GM23338 (cell line): ENCODE data around the gene NYAP2.

Experiments used
- CREB1 ChIP-seq: fragments of 250-450 bp; sonication (Bioruptor Pico); IDR thresholded peaks from 2 replicates; pipeline ENCODE4 v1.5.0; 2020; ENCODE audit warnings: low read depth, mild to moderate bottlenecking, moderate library complexity
- EZH2 ChIP-seq: fragments of 200-600 bp; sonication (generic); IDR thresholded peaks from one replicate; pipeline ENCODE4 v1.8.0; 2017; ENCODE audit warnings: antibody characterized with exemption, mild to moderate bottlenecking, low read depth; ENCODE audit not compliant: unreplicated experiment
- EZH2phosphoT487 ChIP-seq: fragments of 200-600 bp; sonication (generic); IDR thresholded peaks from one replicate; pipeline ENCODE4 v1.8.1; 2018; ENCODE audit warnings: antibody characterized with exemption; ENCODE audit not compliant: unreplicated experiment
- JUNB ChIP-seq: IDR thresholded peaks from one replicate; pipeline ENCODE4 v1.6.1; 2016; ENCODE audit warnings: antibody characterized with exemption; ENCODE audit not compliant: unreplicated experiment
- NANOG ChIP-seq: IDR thresholded peaks from 2 replicates; pipeline ENCODE4 v1.6.1; 2016; ENCODE audit warnings: antibody characterized with exemption, borderline replicate concordance
- POLR2AphosphoS5 ChIP-seq: IDR thresholded peaks from 2 replicates; pipeline ENCODE4 v1.6.1; 2016; ENCODE audit warnings: antibody characterized with exemption, low read depth
- STAT1 ChIP-seq: IDR thresholded peaks from one replicate; pipeline ENCODE4 v1.6.1; 2016; ENCODE audit warnings: antibody characterized with exemption; ENCODE audit not compliant: unreplicated experiment
- ZNF114 ChIP-seq: fragments of 250-450 bp; sonication (Bioruptor Pico); IDR thresholded peaks from 2 replicates; pipeline ENCODE4 v1.5.0; 2020; ENCODE audit warnings: mild to moderate bottlenecking, moderate library complexity
- ZNF331 ChIP-seq: fragments of 250-450 bp; sonication (Bioruptor Pico); IDR thresholded peaks from 2 replicates; pipeline ENCODE4 v1.5.0; 2020; ENCODE audit warnings: low read depth, mild to moderate bottlenecking, moderate library complexity
- TF ChIP-seq, protein P1 (sequence below), 2 experiments: fragments of 200-600 bp in 1 of 2; sonication (generic) in 1 of 2; conservative IDR thresholded peaks; 2 replicates each; pipeline versions ENCODE4 v1.5.1 to v1.6.1; 2016 to 2017; ENCODE audit warnings: antibody characterized with exemption in 2 of 2, low read depth in 2 of 2, mild to moderate bottlenecking in 2 of 2, moderate library complexity in 1 of 2
- TF ChIP-seq, protein P2 (sequence below): IDR thresholded peaks from one replicate; pipeline ENCODE4 v1.6.1; 2018; ENCODE audit warnings: antibody characterized with exemption; ENCODE audit not compliant: unreplicated experiment

- TF ChIP-seq EZH2 (no peak), POLR2AphosphoS5 (no peak), STAT1 (no peak), EZH2phosphoT487 (no peak), CREB1 (CRISPR knock-in tag) (no peak), ZNF114 (CRISPR knock-in tag) (no peak), JUNB (no peak), NANOG (no peak), ZNF331 (CRISPR knock-in tag) (no peak)
- TF ChIP-seq, protein P1, sequence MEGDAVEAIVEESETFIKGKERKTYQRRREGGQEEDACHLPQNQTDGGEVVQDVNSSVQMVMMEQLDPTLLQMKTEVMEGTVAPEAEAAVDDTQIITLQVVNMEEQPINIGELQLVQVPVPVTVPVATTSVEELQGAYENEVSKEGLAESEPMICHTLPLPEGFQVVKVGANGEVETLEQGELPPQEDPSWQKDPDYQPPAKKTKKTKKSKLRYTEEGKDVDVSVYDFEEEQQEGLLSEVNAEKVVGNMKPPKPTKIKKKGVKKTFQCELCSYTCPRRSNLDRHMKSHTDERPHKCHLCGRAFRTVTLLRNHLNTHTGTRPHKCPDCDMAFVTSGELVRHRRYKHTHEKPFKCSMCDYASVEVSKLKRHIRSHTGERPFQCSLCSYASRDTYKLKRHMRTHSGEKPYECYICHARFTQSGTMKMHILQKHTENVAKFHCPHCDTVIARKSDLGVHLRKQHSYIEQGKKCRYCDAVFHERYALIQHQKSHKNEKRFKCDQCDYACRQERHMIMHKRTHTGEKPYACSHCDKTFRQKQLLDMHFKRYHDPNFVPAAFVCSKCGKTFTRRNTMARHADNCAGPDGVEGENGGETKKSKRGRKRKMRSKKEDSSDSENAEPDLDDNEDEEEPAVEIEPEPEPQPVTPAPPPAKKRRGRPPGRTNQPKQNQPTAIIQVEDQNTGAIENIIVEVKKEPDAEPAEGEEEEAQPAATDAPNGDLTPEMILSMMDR (conservative IDR thresholded peaks at IDR 0.05; ENCODE audit: low read depth in 2 of 2), result peak; percentile 45 to 56
- TF ChIP-seq, protein P2, sequence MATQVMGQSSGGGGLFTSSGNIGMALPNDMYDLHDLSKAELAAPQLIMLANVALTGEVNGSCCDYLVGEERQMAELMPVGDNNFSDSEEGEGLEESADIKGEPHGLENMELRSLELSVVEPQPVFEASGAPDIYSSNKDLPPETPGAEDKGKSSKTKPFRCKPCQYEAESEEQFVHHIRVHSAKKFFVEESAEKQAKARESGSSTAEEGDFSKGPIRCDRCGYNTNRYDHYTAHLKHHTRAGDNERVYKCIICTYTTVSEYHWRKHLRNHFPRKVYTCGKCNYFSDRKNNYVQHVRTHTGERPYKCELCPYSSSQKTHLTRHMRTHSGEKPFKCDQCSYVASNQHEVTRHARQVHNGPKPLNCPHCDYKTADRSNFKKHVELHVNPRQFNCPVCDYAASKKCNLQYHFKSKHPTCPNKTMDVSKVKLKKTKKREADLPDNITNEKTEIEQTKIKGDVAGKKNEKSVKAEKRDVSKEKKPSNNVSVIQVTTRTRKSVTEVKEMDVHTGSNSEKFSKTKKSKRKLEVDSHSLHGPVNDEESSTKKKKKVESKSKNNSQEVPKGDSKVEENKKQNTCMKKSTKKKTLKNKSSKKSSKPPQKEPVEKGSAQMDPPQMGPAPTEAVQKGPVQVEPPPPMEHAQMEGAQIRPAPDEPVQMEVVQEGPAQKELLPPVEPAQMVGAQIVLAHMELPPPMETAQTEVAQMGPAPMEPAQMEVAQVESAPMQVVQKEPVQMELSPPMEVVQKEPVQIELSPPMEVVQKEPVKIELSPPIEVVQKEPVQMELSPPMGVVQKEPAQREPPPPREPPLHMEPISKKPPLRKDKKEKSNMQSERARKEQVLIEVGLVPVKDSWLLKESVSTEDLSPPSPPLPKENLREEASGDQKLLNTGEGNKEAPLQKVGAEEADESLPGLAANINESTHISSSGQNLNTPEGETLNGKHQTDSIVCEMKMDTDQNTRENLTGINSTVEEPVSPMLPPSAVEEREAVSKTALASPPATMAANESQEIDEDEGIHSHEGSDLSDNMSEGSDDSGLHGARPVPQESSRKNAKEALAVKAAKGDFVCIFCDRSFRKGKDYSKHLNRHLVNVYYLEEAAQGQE, result no peak
These were observed 293.7 kb downstream of the NYAP2 start for GRCh38 chr2:225693259-225693658.
